Uterus (tissue), 2 donors: ENCODE measurements around the gene ERC2.

Source experiments
- CTCF ChIP-seq, 4 experiments: fragments of 200-600 bp in 2 of 4; fragments of 450-650 bp in 2 of 4; sonication (generic) in 2 of 4; IDR thresholded peaks; one replicate each; pipeline ENCODE4 v1.5.1; 2016 to 2019; ENCODE audit warnings: antibody characterized with exemption in 4 of 4, mild to moderate bottlenecking in 2 of 4, moderate library complexity in 1 of 4
- POLR2A ChIP-seq, 2 donors: fragments of 450-650 bp; IDR thresholded peaks; one replicate each; pipeline ENCODE4 v1.6.1; 2016; ENCODE audit warnings: antibody characterized with exemption in 2 of 2, mild to moderate bottlenecking in 1 of 2, moderate library complexity in 1 of 2

- TF ChIP-seq CTCF (IDR thresholded peaks at IDR 0.05) (no peak), POLR2A (IDR thresholded peaks at IDR 0.05) (no peak)
These were observed 3.5 kb upstream of the ERC2 start for GRCh38 chr3:56471771-56472170.
